Liver (tissue), 9 donors: Measurements from ENCODE around the gene ARHGEF7. TPM values are rescaled to one million over a fixed set of nuclear protein-coding genes. Genes with fewer than 3 reads are reported as not detected.

ENCODE experiments used
- DNase-seq: peaks from one replicate; pipeline ENCODE4 v3.0.0-alpha.2; 2017; ENCODE audit warnings: low spot score
- H3K27ac ChIP-seq, 2 donors: one replicate each; pipeline ENCODE4 v1.7.0; 2013; ENCODE audit warnings: inconsistent platforms in 2 of 2, low read length in 2 of 2, control low read depth in 1 of 2, low read depth in 1 of 2, mild to moderate bottlenecking in 1 of 2
- H3K27me3 ChIP-seq, 4 donors: one replicate each; pipeline versions ENCODE4 v1.6.1 to v1.7.0; 2013; ENCODE audit warnings: low read length in 3 of 4, inconsistent platforms in 1 of 4, mild to moderate bottlenecking in 1 of 4, moderate library complexity in 1 of 4; ENCODE audit not compliant: control insufficient read depth in 4 of 4, insufficient read depth in 4 of 4
- H3K36me3 ChIP-seq, 4 donors: one replicate each; pipeline versions ENCODE4 v1.6.1 to v1.7.0; 2013; ENCODE audit warnings: low read length in 3 of 4, mild to moderate bottlenecking in 3 of 4, low read depth in 1 of 4, moderate library complexity in 1 of 4; ENCODE audit not compliant: control insufficient read depth in 4 of 4, insufficient read depth in 3 of 4
- H3K4me1 ChIP-seq, 4 donors: one replicate each; pipeline versions ENCODE4 v1.6.1 to v1.7.0; 2013; ENCODE audit warnings: low read length in 3 of 4, mild to moderate bottlenecking in 3 of 4, moderate library complexity in 1 of 4; ENCODE audit not compliant: control insufficient read depth in 4 of 4, insufficient read depth in 4 of 4
- H3K4me3 ChIP-seq, 3 donors: one replicate each; pipeline versions ENCODE4 v1.6.1 to v1.7.0; 2013; ENCODE audit warnings: low read length in 3 of 3, control low read depth in 1 of 3, low read depth in 1 of 3, mild to moderate bottlenecking in 1 of 3
- H3K9ac ChIP-seq, 2 donors: one replicate each; pipeline ENCODE4 v1.7.0; 2013; ENCODE audit warnings: low read length in 2 of 2, mild to moderate bottlenecking in 2 of 2, moderate library complexity in 2 of 2, control low read depth in 1 of 2, low read depth in 1 of 2
- H3K9me3 ChIP-seq, 4 donors: one replicate each; pipeline versions ENCODE4 v1.6.1 to v1.7.0; 2013; ENCODE audit warnings: low read length in 3 of 4; ENCODE audit not compliant: control insufficient read depth in 4 of 4
- ATF3 ChIP-seq: IDR thresholded peaks from 2 replicates; pipeline ENCODE4 v1.6.1; 2016; ENCODE audit warnings: antibody characterized with exemption
- CTCF ChIP-seq: fragments of 150-350 bp; IDR thresholded peaks from 2 replicates; pipeline ENCODE4 v1.5.1; 2017; ENCODE audit warnings: improper control_type of control experiment, low read depth, low read length; ENCODE audit not compliant: missing input control
- FOXA1 ChIP-seq: IDR thresholded peaks from 2 replicates; pipeline ENCODE4 v1.6.1; 2016; ENCODE audit warnings: antibody characterized with exemption
- GABPA ChIP-seq, 2 donors: IDR thresholded peaks in 1 of 2; conservative IDR thresholded peaks in 1 of 2; 2 replicates each; pipeline ENCODE4 v1.6.1; 2016; ENCODE audit warnings: antibody characterized with exemption in 2 of 2, mild to moderate bottlenecking in 1 of 2, moderate library complexity in 1 of 2
- HNF4A ChIP-seq, 2 donors: conservative IDR thresholded peaks; 2 replicates each; pipeline ENCODE4 v1.6.1; 2016; ENCODE audit warnings: antibody characterized with exemption in 2 of 2, mild to moderate bottlenecking in 2 of 2
- HNF4G ChIP-seq: IDR thresholded peaks from 2 replicates; pipeline ENCODE4 v1.6.1; 2016; ENCODE audit warnings: antibody characterized with exemption
- JUND ChIP-seq, 2 donors: IDR thresholded peaks; 2 replicates each; pipeline ENCODE4 v1.6.1; 2016; ENCODE audit warnings: antibody characterized with exemption in 2 of 2
- MAX ChIP-seq: IDR thresholded peaks from 2 replicates; pipeline ENCODE4 v1.6.1; 2016; ENCODE audit warnings: antibody characterized with exemption
- NR2F2 ChIP-seq: IDR thresholded peaks from 2 replicates; pipeline ENCODE4 v1.6.1; 2016; ENCODE audit warnings: antibody characterized with exemption
- RAD21 ChIP-seq, 2 donors: IDR thresholded peaks; 2 replicates each; pipeline ENCODE4 v1.6.1; 2016; ENCODE audit warnings: antibody characterized with exemption in 2 of 2, mild to moderate bottlenecking in 2 of 2
- REST ChIP-seq: IDR thresholded peaks from 2 replicates; pipeline ENCODE4 v1.6.1; 2016; ENCODE audit warnings: antibody characterized with exemption, mild to moderate bottlenecking
- RXRA ChIP-seq, 2 donors: IDR thresholded peaks; 2 replicates each; pipeline ENCODE4 v1.6.1; 2017 to 2018; ENCODE audit warnings: antibody characterized with exemption in 2 of 2, mild to moderate bottlenecking in 1 of 2
- SP1 ChIP-seq: IDR thresholded peaks from 2 replicates; pipeline ENCODE4 v1.6.1; 2018; ENCODE audit warnings: antibody characterized with exemption, mild to moderate bottlenecking
- TAF1 ChIP-seq: conservative IDR thresholded peaks from 2 replicates; pipeline ENCODE4 v1.6.1; 2016; ENCODE audit warnings: antibody characterized with exemption, mild to moderate bottlenecking
- YY1 ChIP-seq: IDR thresholded peaks from 2 replicates; pipeline ENCODE4 v1.6.1; 2016; ENCODE audit warnings: antibody characterized with exemption, mild to moderate bottlenecking
- ZBTB33 ChIP-seq: IDR thresholded peaks from 2 replicates; pipeline ENCODE4 v1.6.1; 2016; ENCODE audit warnings: antibody characterized with exemption
- WGBS: extraction: QIAGEN DNeasy Blood & Tissue Kit; methylation state at CpG from one replicate; pipeline ENCODE4 v1.1.7; 2013; 5-methylcytosine and 5-hydroxymethylcytosine counted together
- polyA plus RNA-seq, 2 donors: library from polyadenylated mRNA; stranded (reverse) in 1 of 2; unstranded in 1 of 2; fragments of 200-250 nt in 1 of 2; fragments of >200 nt in 1 of 2; fragmentation: Nextera tagmentation in 1 of 2; extraction: Ambion mirVana in 1 of 2; gene quantifications; one replicate each; pipeline versions ENCODE4 v1.2.1 to v1.2.3, GENCODE V29; 2013 to 2015
- total RNA-seq, 2 donors: library from RNA; depleted of rRNA; stranded (reverse); fragments of >200 nt; gene quantifications; one replicate each; pipeline ENCODE4 v1.2.3, GENCODE V29; 2014
- donor health status: healthy.
- donor health status: healthy.
- donor health status: healthy.
- donor health status: healthy.
- donor health status: healthy.

Gene ARHGEF7
- total and polyA plus RNA-seq, 4 donors = 10.3 to 37.5 (median 20.1) TPM

- peaks cover 0 to 37% (median 26%) of the 10 kb centered on the region in 4 donors for H3K36me3 ChIP-seq
- H3K4me1 ChIP-seq = no peaks in the 10 kb centered on the region
- H3K9me3 ChIP-seq = no peaks in the 10 kb centered on the region
- no peak overlapping the region for H3K9ac ChIP-seq
- no peak overlapping the region for H3K27ac ChIP-seq
- no peak for TF ChIP-seq ATF3
- TF ChIP-seq JUND (IDR thresholded peaks at IDR 0.05) = no peak
- no peak for TF ChIP-seq MAX
- no peak for TF ChIP-seq TAF1
- TF ChIP-seq HNF4A (conservative IDR thresholded peaks at IDR 0.05) = no peak
- TF ChIP-seq HNF4G = no peak
- TF ChIP-seq REST = no peak
- no peak for TF ChIP-seq YY1
- TF ChIP-seq RAD21 (IDR thresholded peaks at IDR 0.05) = no peak
- no peak for TF ChIP-seq NR2F2
- no peak for TF ChIP-seq ZBTB33
- WGBS = 97% methylated on average over 8 of the region's 8 CpGs
- no peak for DNase-seq
- no peaks in the 10 kb centered on the region for H3K27me3 ChIP-seq
- H3K4me3 ChIP-seq = no peak overlapping the region
Measured at GRCh38 chr13:111256458-111256857, 141.3 kb downstream of the ARHGEF7 start.

GRCh38 chr13:111256946-111257345 is 141.8 kb downstream of the ARHGEF7 start:
- H3K4me3 ChIP-seq = no peak overlapping the region
- DNase-seq = no peak
- H3K27me3 ChIP-seq = no peaks in the 10 kb centered on the region
- peaks cover 0 to 36% (median 25%) of the 10 kb centered on the region in 4 donors for H3K36me3 ChIP-seq
- no peaks in the 10 kb centered on the region for H3K4me1 ChIP-seq
- 86% methylated on average over 1 of the region's 1 CpG for WGBS
- H3K9ac ChIP-seq = no peak overlapping the region
- TF ChIP-seq SP1 = no peak
- TF ChIP-seq NR2F2 = no peak
- TF ChIP-seq GABPA (IDR thresholded peaks at IDR 0.05 in 1 of 2, conservative IDR thresholded peaks at IDR 0.05 in 1 of 2) = no peak
- no peak for TF ChIP-seq ZBTB33
- TF ChIP-seq ATF3 = no peak
- TF ChIP-seq JUND (IDR thresholded peaks at IDR 0.05) = no peak
- TF ChIP-seq MAX = no peak
- no peak for TF ChIP-seq RXRA (IDR thresholded peaks at IDR 0.05)
- no peak for TF ChIP-seq HNF4G
- TF ChIP-seq FOXA1 = no peak
- TF ChIP-seq RAD21 (IDR thresholded peaks at IDR 0.05) = no peak
- no peak for TF ChIP-seq CTCF
- TF ChIP-seq YY1 = no peak
- no peak for TF ChIP-seq REST
- no peak overlapping the region for H3K27ac ChIP-seq
- H3K9me3 ChIP-seq = no peaks in the 10 kb centered on the region
